GM23248 (cell line): ENCODE data around the gene NDUFS6. TPM values are rescaled to one million over a fixed set of nuclear protein-coding genes. Genes with fewer than 3 reads are reported as not detected.

ENCODE experiments used
- DNase-seq: peaks from one replicate; pipeline ENCODE4 v3.0.0-alpha.2; 2015
- H2AFZ ChIP-seq: fragments of 200-600 bp; sonication (generic); 2 replicates; pipeline ENCODE4 v1.6.1; 2016; ENCODE audit warnings: antibody characterized with exemption
- H3F3A ChIP-seq: fragments of 200-600 bp; sonication (generic); 2 replicates; pipeline ENCODE4 v1.6.1; 2016; ENCODE audit warnings: mild to moderate bottlenecking, antibody characterized with exemption, mixed run types; ENCODE audit not compliant: insufficient read depth
- H3K27ac ChIP-seq: fragments of 200-600 bp; sonication (generic); 2 replicates; pipeline ENCODE4 v1.5.1; 2016; ENCODE audit warnings: mild to moderate bottlenecking
- H3K27me3 ChIP-seq: fragments of 200-600 bp; sonication (generic); replicated peaks from 2 replicates; pipeline ENCODE4 v1.6.1; 2016; ENCODE audit warnings: mild to moderate bottlenecking; ENCODE audit not compliant: insufficient read depth
- H3K36me3 ChIP-seq: fragments of 200-600 bp; sonication (generic); 2 replicates; pipeline ENCODE4 v1.6.1; 2016; ENCODE audit warnings: low read depth, mild to moderate bottlenecking
- H3K4me1 ChIP-seq: fragments of 200-600 bp; sonication (generic); 2 replicates; pipeline ENCODE4 v1.6.1; 2016; ENCODE audit warnings: mild to moderate bottlenecking; ENCODE audit not compliant: insufficient read depth
- H3K4me2 ChIP-seq: fragments of 200-600 bp; sonication (generic); one replicate; pipeline ENCODE4 v1.6.1; 2016; ENCODE audit warnings: mild to moderate bottlenecking; ENCODE audit not compliant: unreplicated experiment
- H3K4me3 ChIP-seq: fragments of 200-600 bp; sonication (generic); 2 replicates; pipeline ENCODE4 v1.5.1; 2016; ENCODE audit warnings: mild to moderate bottlenecking
- H3K79me2 ChIP-seq: fragments of 200-600 bp; sonication (generic); 2 replicates; pipeline ENCODE4 v1.6.1; 2016; ENCODE audit warnings: mild to moderate bottlenecking; ENCODE audit not compliant: insufficient read depth
- H3K9ac ChIP-seq: fragments of 200-600 bp; sonication (generic); 2 replicates; pipeline ENCODE4 v1.6.1; 2016; ENCODE audit warnings: mild to moderate bottlenecking
- H3K9me2 ChIP-seq: fragments of 200-600 bp; sonication (generic); 2 replicates; pipeline ENCODE4 v1.6.1; 2016; ENCODE audit warnings: mixed run types, mild to moderate bottlenecking, moderate library complexity; ENCODE audit not compliant: insufficient read depth
- H3K9me3 ChIP-seq: fragments of 200-600 bp; sonication (generic); one replicate; pipeline ENCODE4 v1.6.1; 2017; ENCODE audit warnings: low read depth
- H4K20me1 ChIP-seq: fragments of 200-600 bp; sonication (generic); 2 replicates; pipeline ENCODE4 v1.6.0; 2016; ENCODE audit not compliant: insufficient read depth
- EZH2 ChIP-seq: fragments of 200-600 bp; sonication (generic); IDR thresholded peaks from 2 replicates; pipeline ENCODE4 v1.6.1; 2018; ENCODE audit warnings: antibody characterized with exemption, mild to moderate bottlenecking; ENCODE audit not compliant: insufficient read depth, poor library complexity, severe bottlenecking
- EZH2phosphoT487 ChIP-seq: fragments of 200-600 bp; sonication (generic); IDR thresholded peaks from 2 replicates; pipeline ENCODE4 v1.6.1; 2018; ENCODE audit warnings: antibody characterized with exemption, moderate library complexity, mild to moderate bottlenecking, low read depth; ENCODE audit not compliant: insufficient read depth
- WGBS, 2 experiments: methylation state at CpG; one replicate each; pipeline ENCODE4 v1.1.6; 2015 to 2017; ENCODE audit warnings: low lambda C conversion rate in 2 of 2, low coverage in 1 of 2; ENCODE audit errors: missing lambda C conversion rate in 2 of 2; 5-methylcytosine and 5-hydroxymethylcytosine counted together
- in situ Hi-C: fragments of 300-500 bp; cut with MboI; formaldehyde crosslinking; loops from 2 replicates; pipeline ENCODE4 v1.15.0; 2020
- polyA plus RNA-seq: library from polyadenylated mRNA; unstranded; fragments of >200 nt; fragmentation: Nextera tagmentation; extraction: Ambion mirVana; gene quantifications from 2 replicates; pipeline ENCODE4 v1.2.1, GENCODE V29; 2016
- total RNA-seq: library from RNA; depleted of rRNA; stranded (reverse); fragments of >200 nt; shearing (Covaris generic); gene quantifications from 2 replicates; pipeline ENCODE4 v1.2.3, GENCODE V29; 2014

The NDUFS6 gene
- total and polyA plus RNA-seq, 2 experiments from 2014 or later = 39.6 to 106 TPM

- in situ Hi-C loops = loop anchor here (10.0 to 25.0 kb wide), 3 partner anchors 256 to 1854 kb away; no protein-coding TSS in a partner anchor
- WGBS, 2 experiments = 28 to 33% methylated on average over 3 of the region's 3 CpGs
- no peak overlapping the region for H3K9ac ChIP-seq
Measured at GRCh38 chr5:1758574-1758973, 42.6 kb upstream of the NDUFS6 start.

GRCh38 chr5:1759378-1759970 lies 41.7 kb upstream of the NDUFS6 start:
- 36 to 37% methylated on average over 13 of the region's 13 CpGs for WGBS, 2 experiments
- no peak overlapping the region for H3K9ac ChIP-seq
- H3K36me3 ChIP-seq = no peaks in the 10 kb centered on the region
- H3K4me1 ChIP-seq = no peaks in the 10 kb centered on the region
- no peaks in the 10 kb centered on the region for H3F3A ChIP-seq
- TF ChIP-seq EZH2phosphoT487 = no peak
- TF ChIP-seq EZH2 = no peak
- H3K79me2 ChIP-seq = no peaks in the 10 kb centered on the region
- no peak overlapping the region for H3K4me2 ChIP-seq
- no peaks in the 10 kb centered on the region for H3K9me2 ChIP-seq
- no peaks in the 10 kb centered on the region for H3K9me3 ChIP-seq
- in situ Hi-C loops = loop anchor here (10.0 to 25.0 kb wide), 3 partner anchors 255 to 1853 kb away; no protein-coding TSS in a partner anchor
- no peak overlapping the region for H3K27ac ChIP-seq
- no peak overlapping the region for H3K4me3 ChIP-seq
- no peaks in the 10 kb centered on the region for H4K20me1 ChIP-seq
- H3K27me3 ChIP-seq = peaks cover 20% of the 10 kb centered on the region
- no peak overlapping the region for H2AFZ ChIP-seq
- no peak for DNase-seq

More at GRCh38 chr5:1758574-1758973, 42.6 kb upstream of the NDUFS6 start:
- Histone ChIP-seq H3K4me1 (no peaks in the 10 kb centered on the region), H3K4me2 (no peak overlapping the region), H3K27me3 (peaks cover 22% of the 10 kb centered on the region), H3F3A (no peaks in the 10 kb centered on the region), H3K4me3 (no peak overlapping the region), H3K79me2 (no peaks in the 10 kb centered on the region), H3K27ac (no peak overlapping the region), H2AFZ (no peak overlapping the region), H3K36me3 (no peaks in the 10 kb centered on the region), H4K20me1 (no peaks in the 10 kb centered on the region), H3K9me3 (no peaks in the 10 kb centered on the region), H3K9me2 (no peaks in the 10 kb centered on the region)
- TF ChIP-seq EZH2phosphoT487 (no peak), EZH2 (no peak)
- DNase-seq = no peak

- Histone ChIP-seq H3K4me3 (no peak overlapping the region), H4K20me1 (no peaks in the 10 kb centered on the region), H3K27ac (no peak overlapping the region), H3K79me2 (no peaks in the 10 kb centered on the region), H3K4me1 (no peaks in the 10 kb centered on the region), H3K9ac (no peak overlapping the region), H2AFZ (no peak overlapping the region), H3F3A (no peaks in the 10 kb centered on the region), H3K36me3 (no peaks in the 10 kb centered on the region), H3K9me2 (no peaks in the 10 kb centered on the region), H3K9me3 (no peaks in the 10 kb centered on the region), H3K27me3 (peaks cover 14% of the 10 kb centered on the region), H3K4me2 (no peak overlapping the region)
- 47 to 54% methylated on average over 4 of the region's 4 CpGs for WGBS, 2 experiments
- no peak for DNase-seq
- in situ Hi-C loops = loop anchor here (25.0 kb wide), 2 partner anchors 977 to 1852 kb away; no protein-coding TSS in a partner anchor
- TF ChIP-seq EZH2 = no peak
- TF ChIP-seq EZH2phosphoT487 = no peak
Measured at GRCh38 chr5:1760231-1760630, 41.0 kb upstream of the NDUFS6 start.

- Histone ChIP-seq H3K9ac (no peak overlapping the region), H3K36me3 (no peaks in the 10 kb centered on the region), H3K9me3 (no peaks in the 10 kb centered on the region), H3F3A (no peaks in the 10 kb centered on the region), H3K27me3 (peaks cover 16% of the 10 kb centered on the region), H3K79me2 (no peaks in the 10 kb centered on the region), H3K9me2 (no peaks in the 10 kb centered on the region), H3K4me1 (no peaks in the 10 kb centered on the region), H3K4me3 (no peak overlapping the region), H4K20me1 (no peaks in the 10 kb centered on the region), H3K27ac (no peak overlapping the region), H3K4me2 (no peak overlapping the region), H2AFZ (no peak overlapping the region)
- 61 to 68% methylated on average over 28 of the region's 28 CpGs for WGBS, 2 experiments
- in situ Hi-C loops = loop anchor here (25.0 kb wide), 2 partner anchors 976 to 1851 kb away; no protein-coding TSS in a partner anchor
- DNase-seq = no peak
- TF ChIP-seq EZH2 (no peak), EZH2phosphoT487 (no peak)
Measured at GRCh38 chr5:1760656-1761452, 40.4 kb upstream of the NDUFS6 start.
